GM12873 (cell line): Measurements from ENCODE around the gene KRTAP10-11.

ENCODE experiments used
- TF ChIP-seq, protein P1 (sequence below): IDR thresholded peaks from 2 replicates; pipeline ENCODE4 v1.5.1; 2012; ENCODE audit warnings: low read depth, mild to moderate bottlenecking, moderate library complexity, low read length, control low read depth; ENCODE audit not compliant: insufficient read depth; ENCODE audit errors: missing control alignments

The KRTAP10-11 gene

DNA sequence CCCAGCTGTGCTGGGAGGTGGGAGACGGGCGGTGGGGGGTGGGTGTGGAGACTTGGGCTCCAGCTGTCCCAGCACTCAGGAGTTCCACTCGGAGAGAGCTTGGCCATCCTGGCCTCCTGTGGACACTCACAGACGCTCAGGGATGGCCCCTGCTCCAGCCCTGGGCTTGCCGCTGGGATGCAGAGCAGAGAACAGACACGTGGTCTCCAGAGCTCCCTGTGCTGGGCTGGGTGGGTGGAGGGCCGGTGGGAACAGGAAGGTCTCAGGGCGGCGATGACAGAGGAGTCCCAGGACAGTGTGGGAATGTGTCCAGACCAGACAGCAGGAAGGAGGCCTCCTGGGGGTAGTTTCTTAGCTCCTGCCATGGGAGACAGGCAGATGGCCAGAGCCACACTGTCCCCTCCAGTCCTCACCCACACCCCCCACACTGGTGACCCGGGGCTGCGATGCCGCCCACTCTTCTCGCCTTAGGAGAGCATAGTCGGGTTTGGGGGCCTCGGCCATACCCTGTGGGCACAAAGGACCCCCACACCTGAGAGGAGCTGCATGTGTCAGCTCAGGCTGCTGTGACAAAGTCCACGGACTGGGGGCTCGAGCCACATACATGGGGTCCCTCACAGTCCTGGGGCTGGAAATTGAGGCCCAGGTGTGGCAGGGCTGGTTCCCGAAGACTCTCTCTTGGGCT, 17.4 kb upstream of the KRTAP10-11 start:
- TF ChIP-seq, protein P1, sequence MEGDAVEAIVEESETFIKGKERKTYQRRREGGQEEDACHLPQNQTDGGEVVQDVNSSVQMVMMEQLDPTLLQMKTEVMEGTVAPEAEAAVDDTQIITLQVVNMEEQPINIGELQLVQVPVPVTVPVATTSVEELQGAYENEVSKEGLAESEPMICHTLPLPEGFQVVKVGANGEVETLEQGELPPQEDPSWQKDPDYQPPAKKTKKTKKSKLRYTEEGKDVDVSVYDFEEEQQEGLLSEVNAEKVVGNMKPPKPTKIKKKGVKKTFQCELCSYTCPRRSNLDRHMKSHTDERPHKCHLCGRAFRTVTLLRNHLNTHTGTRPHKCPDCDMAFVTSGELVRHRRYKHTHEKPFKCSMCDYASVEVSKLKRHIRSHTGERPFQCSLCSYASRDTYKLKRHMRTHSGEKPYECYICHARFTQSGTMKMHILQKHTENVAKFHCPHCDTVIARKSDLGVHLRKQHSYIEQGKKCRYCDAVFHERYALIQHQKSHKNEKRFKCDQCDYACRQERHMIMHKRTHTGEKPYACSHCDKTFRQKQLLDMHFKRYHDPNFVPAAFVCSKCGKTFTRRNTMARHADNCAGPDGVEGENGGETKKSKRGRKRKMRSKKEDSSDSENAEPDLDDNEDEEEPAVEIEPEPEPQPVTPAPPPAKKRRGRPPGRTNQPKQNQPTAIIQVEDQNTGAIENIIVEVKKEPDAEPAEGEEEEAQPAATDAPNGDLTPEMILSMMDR: no peak

DNA sequence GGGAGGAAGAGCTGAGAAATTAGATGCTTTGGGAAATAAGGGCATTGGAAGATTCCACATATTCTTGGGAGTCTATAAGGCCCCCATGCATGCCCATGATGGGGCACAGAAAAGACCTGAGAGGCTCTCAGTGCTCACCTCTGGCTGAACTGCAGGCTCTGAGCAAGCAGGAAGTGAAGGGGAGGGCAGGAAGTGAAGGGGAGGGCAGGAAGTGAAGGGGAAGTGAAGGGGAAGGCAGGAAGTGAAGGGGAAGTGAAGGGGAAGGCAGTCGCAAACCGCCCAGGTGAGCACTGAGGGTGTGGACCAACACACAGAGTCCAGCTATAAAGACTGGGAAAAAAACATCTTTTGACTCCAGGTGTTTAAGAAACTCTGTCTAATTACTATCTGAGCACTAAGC, 15.8 kb upstream of the KRTAP10-11 start:
- TF ChIP-seq, protein P1: no peak

DNA sequence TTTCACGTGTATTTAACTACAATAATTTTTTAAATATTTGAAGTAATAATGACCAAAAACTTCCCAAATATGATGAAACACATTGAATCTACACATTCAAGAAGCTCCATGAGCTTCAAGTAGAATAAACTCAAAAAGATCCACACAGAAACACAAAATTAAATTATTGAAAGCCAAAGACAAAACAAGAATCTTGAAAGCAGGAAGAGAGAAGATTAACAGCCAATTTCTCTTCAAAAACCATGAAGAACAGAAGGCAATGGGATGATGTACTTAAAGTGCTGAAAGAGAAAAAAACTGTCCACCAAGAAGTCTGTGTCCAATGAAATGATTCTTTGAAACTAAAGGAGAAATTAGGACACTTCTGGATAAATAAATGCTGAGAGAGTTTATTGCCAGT, 14.1 kb upstream of the KRTAP10-11 start:
- TF ChIP-seq, protein P1: no peak

DNA sequence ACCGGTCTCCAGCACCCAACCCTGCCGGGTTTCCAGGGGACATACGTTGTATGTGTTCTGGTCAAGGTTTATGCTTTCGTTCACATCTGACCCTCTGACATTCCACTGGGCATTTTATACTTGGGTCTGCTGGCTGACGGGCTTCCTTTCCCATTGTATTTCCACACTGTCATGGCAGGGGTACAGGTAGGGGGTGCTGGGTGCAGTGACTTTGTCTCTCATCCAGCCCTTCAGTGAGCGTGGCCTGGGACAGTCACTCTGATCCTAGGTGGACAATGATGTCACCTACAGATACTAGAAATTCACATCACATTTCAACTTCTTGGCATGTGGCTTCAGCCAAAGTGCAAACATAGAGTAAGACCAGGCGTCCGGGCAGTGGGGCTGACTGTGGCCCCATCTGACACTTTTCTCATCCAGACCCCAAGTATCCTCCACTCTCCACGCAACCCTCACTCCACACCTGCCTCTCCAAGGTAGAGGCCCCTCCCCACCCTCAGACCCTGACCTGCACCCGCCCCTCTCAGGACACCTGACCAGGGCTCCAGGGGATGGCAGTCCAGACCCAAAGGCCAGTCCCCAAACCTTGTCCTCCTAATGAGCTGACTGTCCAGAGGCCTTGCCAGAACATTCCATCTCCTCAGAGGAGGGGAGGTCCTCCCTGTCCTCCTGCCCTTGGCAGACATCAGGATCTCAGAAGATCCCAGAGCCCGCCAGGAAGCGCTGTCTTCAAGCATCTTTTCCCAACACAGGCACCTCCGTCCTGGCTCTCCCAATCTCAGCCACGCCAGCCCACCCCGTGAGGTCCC, 9.8 kb upstream of the KRTAP10-11 start:
- TF ChIP-seq, protein P1: no peak

DNA sequence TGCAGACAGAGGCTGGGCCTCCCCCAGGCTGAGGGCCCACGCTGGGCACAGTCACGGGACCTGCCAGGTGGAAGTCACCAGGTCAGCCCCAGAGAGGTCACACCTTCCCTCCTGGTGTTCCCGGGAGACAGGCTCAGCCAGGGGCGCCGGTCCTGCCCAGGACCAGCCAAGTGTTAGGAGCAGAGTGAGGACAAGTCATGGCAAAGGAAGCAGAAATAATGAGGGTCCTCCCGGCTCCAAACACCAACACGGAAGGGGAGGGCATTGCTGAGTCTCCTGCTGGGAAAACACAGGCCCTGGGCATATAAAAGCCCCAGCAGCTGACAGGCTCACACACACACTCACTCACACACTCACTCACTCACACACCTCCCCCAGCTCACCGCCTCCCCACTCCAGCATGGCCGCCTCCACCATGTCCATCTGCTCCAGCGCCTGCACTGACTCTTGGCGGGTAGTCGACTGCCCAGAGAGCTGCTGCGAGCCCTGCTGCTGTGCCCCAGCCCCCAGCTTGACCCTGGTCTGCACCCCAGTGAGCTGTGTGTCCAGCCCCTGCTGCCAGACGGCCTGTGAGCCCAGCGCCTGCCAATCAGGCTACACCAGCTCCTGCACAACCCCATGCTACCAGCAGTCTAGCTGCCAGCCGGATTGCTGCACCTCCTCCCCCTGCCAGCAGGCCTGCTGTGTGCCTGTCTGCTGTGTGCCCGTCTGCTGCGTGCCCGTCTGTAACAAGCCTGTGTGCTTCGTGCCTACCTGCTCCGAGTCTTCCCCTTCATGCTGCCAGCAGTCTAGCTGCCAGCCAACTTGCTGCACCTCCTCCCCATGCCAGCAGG, 9.0 kb upstream of the KRTAP10-11 start, which contains the start of gene KRTAP10-10:
TSS of gene KRTAP10-10 (plus strand) at position 339 of the 833 bp plus-strand sequence. CDS start at position 401, 62 bp downstream.
- TF ChIP-seq, protein P1: no peak

DNA sequence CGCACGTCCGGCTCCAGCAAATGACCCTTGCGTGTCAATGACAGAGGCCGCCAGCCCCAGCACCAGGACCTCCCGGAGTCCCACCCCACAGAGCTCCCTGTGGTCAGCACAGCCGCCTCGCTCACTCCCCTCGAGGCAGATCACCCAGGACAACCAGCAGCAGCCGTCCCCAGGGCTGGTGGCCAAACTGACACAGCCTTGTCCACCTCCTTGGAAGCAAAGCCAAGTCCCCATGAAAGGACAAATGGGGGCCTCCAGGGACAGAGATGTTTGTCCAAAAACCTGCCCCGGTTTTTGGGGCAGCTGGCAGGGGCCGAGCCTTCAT, 6.9 kb upstream of the KRTAP10-11 start:
- TF ChIP-seq, protein P1: no peak

DNA sequence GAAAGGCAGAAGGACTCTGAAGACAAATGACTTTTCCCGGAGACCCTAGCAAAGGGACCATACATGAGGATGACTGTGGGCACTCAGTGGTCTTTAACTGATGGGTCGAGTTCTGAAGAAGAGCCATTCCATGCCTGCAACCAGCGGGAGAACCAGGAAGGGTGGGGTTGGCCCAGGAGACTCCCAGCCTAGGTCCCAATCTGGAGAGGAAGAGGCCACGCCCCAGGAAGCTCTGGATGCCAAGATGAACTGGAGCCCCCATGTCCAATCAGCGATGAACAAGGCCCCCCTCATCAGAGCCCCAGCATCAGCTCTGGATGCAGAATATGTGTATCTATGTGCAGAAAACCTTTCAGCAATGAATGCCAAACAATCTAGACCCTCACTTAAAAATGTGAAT, 5.5 kb upstream of the KRTAP10-11 start:
- TF ChIP-seq, protein P1: no peak
